Thyroid gland (tissue), 4 donors: ENCODE results near the gene TTC39B. TPM values are rescaled to one million over a fixed set of nuclear protein-coding genes. Genes with fewer than 3 reads are reported as not detected.

Experiments used
- DNase-seq, 2 donors: peaks; one replicate each; pipeline ENCODE4 v3.0.0-alpha.2; 2019
- H3K27ac ChIP-seq, 3 donors: fragments of 200-600 bp; sonication (generic); 1 replicate in 2 of 3; 2 replicates in 1 of 3; pipeline ENCODE4 v1.5.1; 2016 to 2019; ENCODE audit warnings: mild to moderate bottlenecking in 1 of 3, moderate library complexity in 1 of 3
- H3K27me3 ChIP-seq: fragments of 200-600 bp; sonication (generic); one replicate; pipeline ENCODE4 v1.5.1; 2019
- H3K36me3 ChIP-seq, 2 donors: fragments of 200-600 bp; sonication (generic); one replicate each; pipeline ENCODE4 v1.5.1; 2016 to 2019
- H3K4me1 ChIP-seq, 2 donors: fragments of 200-600 bp; sonication (generic); one replicate each; pipeline ENCODE4 v1.5.1; 2017 to 2019
- H3K4me3 ChIP-seq, 3 donors: fragments of 200-600 bp; sonication (generic); replicated peaks in 1 of 3; 1 replicate in 2 of 3; 2 replicates in 1 of 3; pipeline ENCODE4 v1.5.1; 2016; ENCODE audit warnings: mild to moderate bottlenecking in 1 of 3
- H3K9me3 ChIP-seq: fragments of 200-600 bp; sonication (generic); one replicate; pipeline ENCODE4 v1.5.1; 2017
- POLR2A ChIP-seq, 2 donors: fragments of 450-650 bp; IDR thresholded peaks; one replicate each; pipeline ENCODE4 v1.6.1; 2017; ENCODE audit warnings: antibody characterized with exemption in 2 of 2, mild to moderate bottlenecking in 2 of 2, moderate library complexity in 1 of 2
- WGBS, 2 donors: methylation state at CpG; one replicate each; pipeline ENCODE4 v1.1.5; 2017; 5-methylcytosine and 5-hydroxymethylcytosine counted together
- intact Hi-C: fragments of 100-400 bp; cut with DNase I; formaldehyde crosslinking; loops from one replicate; pipeline ENCODE4 v1.15.1; 2023
- total RNA-seq, 4 donors: library from RNA; depleted of rRNA; stranded (reverse); fragments of >200 nt; gene quantifications; one replicate each; pipeline ENCODE4 v1.2.3, GENCODE V29; 2016
- TF ChIP-seq, protein P1 (sequence below), 6 experiments: fragments of 200-600 bp in 3 of 6; fragments of 450-650 bp in 3 of 6; sonication (generic) in 3 of 6; IDR thresholded peaks; one replicate each; pipeline ENCODE4 v1.5.1; 2016 to 2019; ENCODE audit warnings: antibody characterized with exemption in 6 of 6, mild to moderate bottlenecking in 2 of 6, inconsistent platforms in 1 of 6, moderate library complexity in 1 of 6

The TTC39B gene
- total RNA-seq, 4 donors from 2014 or later, result 10.3 to 18.7 (median 11.3) TPM

DNA sequence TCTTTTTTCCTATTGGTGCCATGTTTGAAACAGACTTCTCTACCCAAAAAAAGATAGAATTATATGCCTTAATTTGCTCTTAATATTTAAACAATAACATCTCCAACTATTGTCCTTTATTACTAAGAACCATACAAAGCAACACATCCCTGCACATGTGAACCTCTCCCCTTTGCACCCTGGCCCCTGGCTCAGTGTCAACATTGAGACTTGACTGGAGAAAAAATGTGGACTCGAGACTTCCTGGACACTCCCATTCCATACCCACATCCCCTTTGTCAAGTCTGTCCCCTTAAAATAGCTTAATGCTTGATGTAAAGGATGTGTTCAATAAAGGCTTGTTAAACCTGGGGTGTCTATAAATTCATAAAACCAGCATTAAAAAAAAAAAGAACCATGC, 53.2 kb downstream of the TTC39B start:
- H3K4me3 ChIP-seq, result no peak overlapping the region
- H3K36me3 ChIP-seq, result no peaks in the 10 kb centered on the region
- intact Hi-C loops, result no loop called here
- H3K27me3 ChIP-seq, result no peaks in the 10 kb centered on the region
- H3K9me3 ChIP-seq, result no peaks in the 10 kb centered on the region
- H3K4me1 ChIP-seq, result peaks cover 0 to 5% of the 10 kb centered on the region in 2 donors
- no peak for DNase-seq
- 78 to 82% methylated on average over 1 of the region's 1 CpG for WGBS, 2 donors
- no peak overlapping the region for H3K27ac ChIP-seq
- TF ChIP-seq POLR2A (IDR thresholded peaks at IDR 0.05), result no peak

DNA sequence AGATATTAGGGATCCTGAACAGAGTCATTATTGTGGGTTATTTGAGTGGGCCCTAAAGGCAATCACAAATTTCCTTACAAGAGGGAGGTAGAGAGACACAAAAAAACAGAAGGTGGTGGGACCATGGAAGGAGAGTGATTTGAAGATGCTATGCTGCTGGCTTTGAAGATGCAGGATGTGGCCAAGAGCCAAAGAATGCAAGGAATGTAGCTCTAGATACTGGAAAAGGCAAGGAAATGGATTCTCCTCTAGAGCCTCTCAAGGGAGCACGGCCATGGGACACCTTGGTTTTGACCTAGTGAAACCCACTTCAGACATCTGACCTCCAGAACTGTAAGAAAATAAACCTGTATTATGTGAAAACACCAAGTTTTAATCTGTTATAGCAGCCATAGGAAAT, 53.8 kb downstream of the TTC39B start:
- H3K27me3 ChIP-seq, result no peaks in the 10 kb centered on the region
- no peak overlapping the region for H3K4me3 ChIP-seq
- DNase-seq, result no peak
- H3K9me3 ChIP-seq, result no peaks in the 10 kb centered on the region
- H3K27ac ChIP-seq, result no peak overlapping the region
- intact Hi-C loops, result no loop called here
- TF ChIP-seq, protein P1, sequence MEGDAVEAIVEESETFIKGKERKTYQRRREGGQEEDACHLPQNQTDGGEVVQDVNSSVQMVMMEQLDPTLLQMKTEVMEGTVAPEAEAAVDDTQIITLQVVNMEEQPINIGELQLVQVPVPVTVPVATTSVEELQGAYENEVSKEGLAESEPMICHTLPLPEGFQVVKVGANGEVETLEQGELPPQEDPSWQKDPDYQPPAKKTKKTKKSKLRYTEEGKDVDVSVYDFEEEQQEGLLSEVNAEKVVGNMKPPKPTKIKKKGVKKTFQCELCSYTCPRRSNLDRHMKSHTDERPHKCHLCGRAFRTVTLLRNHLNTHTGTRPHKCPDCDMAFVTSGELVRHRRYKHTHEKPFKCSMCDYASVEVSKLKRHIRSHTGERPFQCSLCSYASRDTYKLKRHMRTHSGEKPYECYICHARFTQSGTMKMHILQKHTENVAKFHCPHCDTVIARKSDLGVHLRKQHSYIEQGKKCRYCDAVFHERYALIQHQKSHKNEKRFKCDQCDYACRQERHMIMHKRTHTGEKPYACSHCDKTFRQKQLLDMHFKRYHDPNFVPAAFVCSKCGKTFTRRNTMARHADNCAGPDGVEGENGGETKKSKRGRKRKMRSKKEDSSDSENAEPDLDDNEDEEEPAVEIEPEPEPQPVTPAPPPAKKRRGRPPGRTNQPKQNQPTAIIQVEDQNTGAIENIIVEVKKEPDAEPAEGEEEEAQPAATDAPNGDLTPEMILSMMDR (IDR thresholded peaks at IDR 0.05), result no peak
- no peak for TF ChIP-seq POLR2A (IDR thresholded peaks at IDR 0.05)
- H3K4me1 ChIP-seq, result peaks cover 0 to 5% of the 10 kb centered on the region in 2 donors
- WGBS, 2 donors, result 50% methylated on average over 1 of the region's 1 CpG
- no peaks in the 10 kb centered on the region for H3K36me3 ChIP-seq

DNA sequence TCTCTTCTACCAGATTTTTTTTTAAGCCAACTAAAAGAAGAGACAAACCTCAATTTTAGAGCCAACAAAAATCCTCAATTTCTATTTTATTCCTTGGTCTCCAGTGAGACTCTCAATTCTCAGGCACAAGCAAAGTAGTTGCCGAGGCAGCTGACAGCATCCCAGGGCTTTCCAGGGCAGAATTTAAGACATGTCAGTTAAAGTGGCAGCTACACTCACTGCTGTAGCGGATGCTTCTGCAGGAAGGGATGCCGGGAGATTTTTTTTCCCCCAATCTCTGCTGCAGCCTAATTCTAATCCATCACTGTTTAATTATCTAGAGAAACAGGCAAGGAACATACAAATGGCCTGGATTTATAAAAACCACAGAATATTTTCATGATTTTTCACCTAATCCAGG, 57.0 kb downstream of the TTC39B start:
- Histone ChIP-seq H3K4me3 (no peak overlapping the region), H3K27ac (no peak overlapping the region), H3K36me3 (no peaks in the 10 kb centered on the region), H3K27me3 (no peaks in the 10 kb centered on the region), H3K4me1 (peaks cover 0 to 5% of the 10 kb centered on the region in 2 donors), H3K9me3 (no peaks in the 10 kb centered on the region)
- intact Hi-C loops, result no loop called here
- WGBS, 2 donors, result 67 to 69% methylated on average over 3 of the region's 3 CpGs
- TF ChIP-seq, protein P1 (IDR thresholded peaks at IDR 0.05), result no peak
- TF ChIP-seq POLR2A (IDR thresholded peaks at IDR 0.05), result no peak
- no peak for DNase-seq

DNA sequence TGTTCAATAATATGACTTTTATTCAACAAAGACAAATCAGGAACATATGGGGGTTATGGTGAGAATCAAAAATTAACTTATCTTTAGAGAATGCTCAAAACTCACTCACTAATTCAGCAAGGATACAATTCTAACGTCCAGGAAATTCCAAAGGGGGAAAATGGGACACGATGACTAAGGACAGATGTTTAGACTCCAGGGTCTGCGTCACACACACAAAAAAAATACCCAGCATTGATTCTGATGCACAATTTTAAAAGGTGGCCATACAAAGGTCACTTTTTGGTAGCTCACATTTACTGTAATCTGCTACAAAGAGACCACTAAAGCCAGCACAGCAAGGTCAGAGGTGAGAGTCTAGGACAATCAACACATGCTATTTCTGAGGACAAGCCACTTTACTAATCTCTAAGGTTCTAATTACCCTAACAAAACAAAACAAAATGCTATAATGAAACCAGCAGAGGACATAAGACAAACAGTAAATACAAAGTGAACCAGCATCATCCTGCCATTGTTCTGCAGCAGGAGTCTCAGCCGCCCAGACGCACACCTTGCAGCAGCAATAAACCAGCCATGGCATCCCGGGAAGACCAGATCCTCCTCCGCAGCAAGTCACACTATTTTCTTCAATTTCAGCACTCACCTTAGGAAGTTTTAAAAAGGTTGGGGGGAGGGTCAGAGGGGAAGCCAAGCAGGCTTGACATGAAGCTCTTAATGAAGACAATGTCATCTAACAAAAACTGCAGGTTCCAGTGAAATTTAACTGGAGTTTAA, 57.8 kb downstream of the TTC39B start:
- 69% methylated on average over 7 of the region's 7 CpGs for WGBS, 2 donors
- Histone ChIP-seq H3K27ac (no peak overlapping the region), H3K4me3 (no peak overlapping the region), H3K36me3 (no peaks in the 10 kb centered on the region), H3K27me3 (no peaks in the 10 kb centered on the region), H3K9me3 (no peaks in the 10 kb centered on the region), H3K4me1 (peaks cover 4 to 10% of the 10 kb centered on the region in 2 donors)
- DNase-seq, result no peak
- no peak for TF ChIP-seq POLR2A (IDR thresholded peaks at IDR 0.05)
- intact Hi-C loops, result no loop called here

DNA sequence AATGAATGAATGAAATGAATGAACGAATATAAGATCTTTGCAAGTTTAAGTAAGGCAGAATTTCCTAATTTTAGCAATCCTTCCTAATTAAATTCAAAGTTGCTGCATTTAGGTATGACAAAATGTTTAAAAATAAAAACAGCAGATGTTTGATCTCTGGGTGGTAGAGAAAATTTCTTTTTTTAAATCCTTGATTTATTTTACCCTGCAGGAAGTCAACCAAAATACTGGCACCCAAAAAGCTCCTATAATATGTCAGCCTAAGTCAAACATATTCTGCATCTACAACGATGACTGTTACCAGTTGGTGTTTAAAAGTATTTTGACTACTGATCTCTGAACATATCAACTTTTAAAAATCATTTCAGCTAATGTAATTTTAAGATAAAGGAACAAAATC, 58.4 kb downstream of the TTC39B start:
- Histone ChIP-seq H3K4me3 (no peak overlapping the region), H3K27me3 (no peaks in the 10 kb centered on the region), H3K27ac (no peak overlapping the region), H3K36me3 (no peaks in the 10 kb centered on the region), H3K9me3 (no peaks in the 10 kb centered on the region), H3K4me1 (peaks cover 7 to 14% of the 10 kb centered on the region in 2 donors)
- intact Hi-C loops, result no loop called here
- no peak for DNase-seq
- no peak for TF ChIP-seq POLR2A (IDR thresholded peaks at IDR 0.05)
- TF ChIP-seq, protein P1 (IDR thresholded peaks at IDR 0.05), result no peak
- WGBS, 2 donors, result 76 to 84% methylated on average over 2 of the region's 2 CpGs

DNA sequence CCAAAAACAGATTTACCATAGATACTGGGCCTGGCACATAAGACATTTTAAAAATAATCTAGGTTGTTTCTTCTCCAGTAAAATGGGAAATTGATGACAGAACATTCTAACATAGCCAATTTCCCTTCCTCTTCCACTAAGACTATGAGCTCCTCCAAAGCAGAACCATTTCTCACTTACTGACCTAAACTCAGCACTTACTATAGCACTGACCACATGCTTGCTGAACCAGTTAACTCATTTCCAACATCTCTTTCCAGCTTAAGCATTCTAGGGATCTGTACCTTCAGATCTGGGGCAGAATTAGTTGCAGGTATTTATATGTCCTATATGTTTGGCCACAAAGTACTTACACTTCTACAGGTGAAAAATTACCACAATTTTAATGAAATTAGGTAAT, 58.9 kb downstream of the TTC39B start:
- TF ChIP-seq POLR2A (IDR thresholded peaks at IDR 0.05), result no peak
- TF ChIP-seq, protein P1 (IDR thresholded peaks at IDR 0.05), result no peak
- no peaks in the 10 kb centered on the region for H3K36me3 ChIP-seq
- intact Hi-C loops, result no loop called here
- H3K4me1 ChIP-seq, result peaks cover 13 to 15% of the 10 kb centered on the region in 2 donors
- H3K4me3 ChIP-seq, result no peak overlapping the region
- no peaks in the 10 kb centered on the region for H3K27me3 ChIP-seq
- H3K27ac ChIP-seq, result no peak overlapping the region
- no peaks in the 10 kb centered on the region for H3K9me3 ChIP-seq
- no peak for DNase-seq
